ENCODE results near the gene SPAG8. TPM values are rescaled to one million over a fixed set of nuclear protein-coding genes. Genes with fewer than 3 reads are reported as not detected.
A peak's percentile ranks its signal among the peaks of the same experiment; 100 is the strongest.

The SPAG8 gene
- polyA plus RNA-seq, 1 donor (not counting 4 experiments of a cell fraction or from before 2014, with no cell fraction given): 0.08 TPM

DNA sequence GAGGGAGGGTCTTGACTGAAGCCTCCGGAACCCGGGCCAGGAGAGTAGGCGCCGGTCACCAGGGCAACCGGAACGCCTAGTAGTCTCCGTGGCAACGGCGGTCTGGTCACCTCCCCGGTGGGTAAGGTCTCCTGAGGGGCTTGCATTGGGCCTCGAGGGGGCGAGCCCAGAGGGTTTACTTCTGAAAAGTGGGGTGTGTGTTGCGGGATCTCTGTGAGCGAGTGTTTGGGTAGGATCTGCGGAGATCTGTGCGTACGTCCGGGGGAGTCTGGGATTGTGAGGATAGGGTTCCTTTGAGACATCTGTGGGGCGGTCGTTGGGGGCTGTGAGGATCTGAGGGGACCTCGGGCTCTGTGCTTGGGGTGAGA lies 16.6 kb upstream of the SPAG8 start, which contains the start of gene FAM221B:
FAM221B (minus strand) TSS at position 17 of the 368 bp plus-strand sequence. CDS start 2,571 bp downstream, outside the sequence.
- Histone ChIP-seq H3K9me3 (ENCODE audit: control insufficient read depth, low read depth, low read length) (no peaks in the 10 kb centered on the region), H3K4me3 (ENCODE audit: control insufficient read depth in 2 of 3, extremely low read depth in 1 of 3, insufficient read depth in 2 of 3, low read depth in 1 of 3, low read length in 3 of 3) (peak within 1 kb of the TSS; percentile 53 to 84 (median 79)), H3K79me2 (ENCODE audit: control insufficient read depth, insufficient read depth, low read length) (no peaks in the 10 kb centered on the region), H3K4me1 (ENCODE audit: control insufficient read depth, extremely low read depth, insufficient read depth, low read length) (peaks cover 21% of the 10 kb centered on the region), H3K9me1 (ENCODE audit: control insufficient read depth, extremely low read depth, insufficient read depth, low read length) (no peaks in the 10 kb centered on the region), H3K4me2 (ENCODE audit: control insufficient read depth, extremely low read depth, insufficient read depth, low read depth, low read length) (peak within 1 kb of the TSS; percentile 92), H3K27ac (ENCODE audit: control insufficient read depth, insufficient read depth, low read length) (peak within 1 kb of the TSS; percentile 47), H3K9ac (ENCODE audit: control insufficient read depth, extremely low read depth, insufficient read depth, low read length) (peak within 1 kb of the TSS; percentile 78), H3K36me3 (ENCODE audit: control insufficient read depth in 2 of 2, extremely low read depth in 1 of 2, insufficient read depth in 2 of 2, low read length in 2 of 2) (no peaks in the 10 kb centered on the region), H4K20me1 (ENCODE audit: control insufficient read depth, extremely low read depth, insufficient read depth, low read length) (no peaks in the 10 kb centered on the region), H3K27me3 (ENCODE audit: control insufficient read depth, extremely low read depth, insufficient read depth, low read length) (no peaks in the 10 kb centered on the region), H2AFZ (ENCODE audit: control insufficient read depth, low read length) (peak within 1 kb of the TSS; percentile 98)
- DNase-seq (ENCODE audit: low read depth, low spot score): no peak
- FAIRE-seq: no peak
- TF ChIP-seq EZH2 (IDR thresholded peaks at IDR 0.05; ENCODE audit: low read length): no peak
- TF ChIP-seq, protein P1, sequence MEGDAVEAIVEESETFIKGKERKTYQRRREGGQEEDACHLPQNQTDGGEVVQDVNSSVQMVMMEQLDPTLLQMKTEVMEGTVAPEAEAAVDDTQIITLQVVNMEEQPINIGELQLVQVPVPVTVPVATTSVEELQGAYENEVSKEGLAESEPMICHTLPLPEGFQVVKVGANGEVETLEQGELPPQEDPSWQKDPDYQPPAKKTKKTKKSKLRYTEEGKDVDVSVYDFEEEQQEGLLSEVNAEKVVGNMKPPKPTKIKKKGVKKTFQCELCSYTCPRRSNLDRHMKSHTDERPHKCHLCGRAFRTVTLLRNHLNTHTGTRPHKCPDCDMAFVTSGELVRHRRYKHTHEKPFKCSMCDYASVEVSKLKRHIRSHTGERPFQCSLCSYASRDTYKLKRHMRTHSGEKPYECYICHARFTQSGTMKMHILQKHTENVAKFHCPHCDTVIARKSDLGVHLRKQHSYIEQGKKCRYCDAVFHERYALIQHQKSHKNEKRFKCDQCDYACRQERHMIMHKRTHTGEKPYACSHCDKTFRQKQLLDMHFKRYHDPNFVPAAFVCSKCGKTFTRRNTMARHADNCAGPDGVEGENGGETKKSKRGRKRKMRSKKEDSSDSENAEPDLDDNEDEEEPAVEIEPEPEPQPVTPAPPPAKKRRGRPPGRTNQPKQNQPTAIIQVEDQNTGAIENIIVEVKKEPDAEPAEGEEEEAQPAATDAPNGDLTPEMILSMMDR (optimal IDR thresholded peaks at IDR 0.05 in 1 of 3, IDR thresholded peaks at IDR 0.05 in 1 of 3, conservative IDR thresholded peaks at IDR 0.05 in 1 of 3; ENCODE audit: extremely low read depth in 1 of 3, insufficient read depth in 2 of 3, low read length in 3 of 3): no peak
- dilution Hi-C loops (cut with MboI; ENCODE audit: extremely low pct_ligation_motif_present, low sequenced_read_pairs): no loop called here

DNA sequence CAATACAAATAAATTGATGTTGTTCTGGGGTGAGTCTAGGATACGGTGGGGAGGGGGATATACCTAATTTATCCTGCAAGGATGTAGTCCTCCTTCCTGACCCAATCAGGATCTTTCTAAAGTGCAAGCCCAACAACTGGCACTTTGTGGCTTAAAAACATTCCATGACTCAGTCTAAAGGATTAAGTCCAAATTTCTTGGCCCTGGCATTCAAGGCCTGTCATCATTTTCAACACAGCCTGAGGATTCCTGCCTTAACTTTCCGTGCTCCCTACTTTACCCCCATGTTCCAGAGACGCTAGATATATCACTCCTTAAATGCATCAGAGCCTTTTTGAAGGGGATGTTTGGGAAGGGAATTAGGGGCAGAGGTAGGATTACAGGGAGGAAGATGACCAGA lies 15.4 kb upstream of the SPAG8 start:
- H3K4me3 ChIP-seq (ENCODE audit: control insufficient read depth in 2 of 3, extremely low read depth in 1 of 3, insufficient read depth in 2 of 3, low read depth in 1 of 3, low read length in 3 of 3): no peak overlapping the region
- dilution Hi-C loops (cut with MboI; ENCODE audit: extremely low pct_ligation_motif_present, low sequenced_read_pairs): no loop called here
- no peaks in the 10 kb centered on the region for H3K9me3 ChIP-seq (ENCODE audit: control insufficient read depth, low read depth, low read length)
- no peak overlapping the region for H2AFZ ChIP-seq (ENCODE audit: control insufficient read depth, low read length)
- no peaks in the 10 kb centered on the region for H3K36me3 ChIP-seq (ENCODE audit: control insufficient read depth in 2 of 2, extremely low read depth in 1 of 2, insufficient read depth in 2 of 2, low read length in 2 of 2)
- no peaks in the 10 kb centered on the region for H3K9me1 ChIP-seq (ENCODE audit: control insufficient read depth, extremely low read depth, insufficient read depth, low read length)
- no peak overlapping the region for H3K4me2 ChIP-seq (ENCODE audit: control insufficient read depth, extremely low read depth, insufficient read depth, low read depth, low read length)
- H3K27me3 ChIP-seq (ENCODE audit: control insufficient read depth, extremely low read depth, insufficient read depth, low read length): no peaks in the 10 kb centered on the region
- no peak for FAIRE-seq
- peaks cover 21% of the 10 kb centered on the region for H3K4me1 ChIP-seq (ENCODE audit: control insufficient read depth, extremely low read depth, insufficient read depth, low read length)
- no peak overlapping the region for H3K27ac ChIP-seq (ENCODE audit: control insufficient read depth, insufficient read depth, low read length)
- no peaks in the 10 kb centered on the region for H3K79me2 ChIP-seq (ENCODE audit: control insufficient read depth, insufficient read depth, low read length)
- TF ChIP-seq EZH2 (IDR thresholded peaks at IDR 0.05; ENCODE audit: low read length): no peak
- TF ChIP-seq, protein P1 (optimal IDR thresholded peaks at IDR 0.05 in 1 of 3, IDR thresholded peaks at IDR 0.05 in 1 of 3, conservative IDR thresholded peaks at IDR 0.05 in 1 of 3; ENCODE audit: extremely low read depth in 1 of 3, insufficient read depth in 2 of 3, low read length in 3 of 3): no peak
- no peak for DNase-seq (ENCODE audit: low read depth, low spot score)
- no peak overlapping the region for H3K9ac ChIP-seq (ENCODE audit: control insufficient read depth, extremely low read depth, insufficient read depth, low read length)
- H4K20me1 ChIP-seq (ENCODE audit: control insufficient read depth, extremely low read depth, insufficient read depth, low read length): no peaks in the 10 kb centered on the region

Measured in keratinocyte (primary cell).